Gastrocnemius medialis (tissue), 4 donors: ENCODE results near the gene POLR3A.

Experiments
- POLR2A ChIP-seq, 2 donors: fragments of 450-650 bp; IDR thresholded peaks; one replicate each; pipeline ENCODE4 v1.6.1; 2017; ENCODE audit warnings: antibody characterized with exemption in 2 of 2, mild to moderate bottlenecking in 2 of 2, moderate library complexity in 2 of 2
- TF ChIP-seq, protein P1 (sequence below), 5 experiments: fragments of 450-650 bp in 3 of 5; fragments of 200-600 bp in 2 of 5; sonication (generic) in 2 of 5; IDR thresholded peaks in 4 of 5; conservative IDR thresholded peaks in 1 of 5; 1 replicate in 4 of 5; 2 replicates in 1 of 5; pipeline ENCODE4 v1.5.1; 2016 to 2019; ENCODE audit warnings: antibody characterized with exemption in 5 of 5, mild to moderate bottlenecking in 3 of 5, moderate library complexity in 3 of 5

DNA sequence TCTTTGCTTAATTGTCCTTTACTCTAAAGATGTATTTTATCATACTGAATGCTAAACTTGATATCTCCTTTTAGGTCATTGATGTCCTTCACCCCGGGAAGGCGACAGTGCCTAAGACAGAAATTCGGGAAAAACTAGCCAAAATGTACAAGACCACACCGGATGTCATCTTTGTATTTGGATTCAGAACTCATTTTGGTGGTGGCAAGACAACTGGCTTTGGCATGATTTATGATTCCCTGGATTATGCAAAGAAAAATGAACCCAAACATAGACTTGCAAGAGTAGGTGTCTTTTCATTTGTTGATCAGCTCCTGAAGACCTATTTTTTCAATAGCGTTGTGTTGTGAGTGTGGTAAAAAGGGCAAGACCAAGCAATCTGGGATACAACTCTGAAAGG lies 6.1 kb upstream of the POLR3A start:
- TF ChIP-seq, protein P1, sequence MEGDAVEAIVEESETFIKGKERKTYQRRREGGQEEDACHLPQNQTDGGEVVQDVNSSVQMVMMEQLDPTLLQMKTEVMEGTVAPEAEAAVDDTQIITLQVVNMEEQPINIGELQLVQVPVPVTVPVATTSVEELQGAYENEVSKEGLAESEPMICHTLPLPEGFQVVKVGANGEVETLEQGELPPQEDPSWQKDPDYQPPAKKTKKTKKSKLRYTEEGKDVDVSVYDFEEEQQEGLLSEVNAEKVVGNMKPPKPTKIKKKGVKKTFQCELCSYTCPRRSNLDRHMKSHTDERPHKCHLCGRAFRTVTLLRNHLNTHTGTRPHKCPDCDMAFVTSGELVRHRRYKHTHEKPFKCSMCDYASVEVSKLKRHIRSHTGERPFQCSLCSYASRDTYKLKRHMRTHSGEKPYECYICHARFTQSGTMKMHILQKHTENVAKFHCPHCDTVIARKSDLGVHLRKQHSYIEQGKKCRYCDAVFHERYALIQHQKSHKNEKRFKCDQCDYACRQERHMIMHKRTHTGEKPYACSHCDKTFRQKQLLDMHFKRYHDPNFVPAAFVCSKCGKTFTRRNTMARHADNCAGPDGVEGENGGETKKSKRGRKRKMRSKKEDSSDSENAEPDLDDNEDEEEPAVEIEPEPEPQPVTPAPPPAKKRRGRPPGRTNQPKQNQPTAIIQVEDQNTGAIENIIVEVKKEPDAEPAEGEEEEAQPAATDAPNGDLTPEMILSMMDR (IDR thresholded peaks at IDR 0.05 in 4 of 5, conservative IDR thresholded peaks at IDR 0.05 in 1 of 5): no peak
- no peak for TF ChIP-seq POLR2A (IDR thresholded peaks at IDR 0.05)
